Astrocyte (in vitro differentiated cells and primary cell): Measurements from ENCODE around the gene GPR15.

Experiments used
- EZH2 ChIP-seq: IDR thresholded peaks from 2 replicates; pipeline ENCODE4 v1.6.1; 2012; ENCODE audit warnings: mild to moderate bottlenecking, low read length, inconsistent platforms; ENCODE audit not compliant: insufficient read depth
- TF ChIP-seq, protein P1 (sequence below): IDR thresholded peaks from 2 replicates; pipeline ENCODE4 v1.5.1; 2011; ENCODE audit warnings: low read depth, mild to moderate bottlenecking, inconsistent platforms, low read length, moderate library complexity; ENCODE audit not compliant: insufficient read depth

DNA sequence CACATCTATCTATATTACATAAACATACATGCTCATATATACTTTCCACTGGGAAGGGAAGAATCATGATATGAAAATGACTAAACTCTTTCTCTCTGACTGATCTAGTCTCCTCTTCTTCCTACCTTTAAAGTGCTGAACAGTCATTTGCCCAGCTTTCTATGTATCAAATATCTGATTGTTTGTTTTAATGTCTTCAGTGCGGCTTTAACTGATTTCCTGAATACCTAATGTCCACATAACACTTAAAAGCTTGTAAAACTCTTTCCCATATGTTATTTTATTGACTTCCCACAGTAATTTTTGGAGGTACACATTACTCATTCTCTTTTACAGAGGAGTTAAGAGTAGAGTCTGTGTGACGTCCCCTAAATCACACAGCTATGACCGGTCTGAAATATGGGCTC is 33.5 kb downstream of the GPR15 start:
- TF ChIP-seq, protein P1, sequence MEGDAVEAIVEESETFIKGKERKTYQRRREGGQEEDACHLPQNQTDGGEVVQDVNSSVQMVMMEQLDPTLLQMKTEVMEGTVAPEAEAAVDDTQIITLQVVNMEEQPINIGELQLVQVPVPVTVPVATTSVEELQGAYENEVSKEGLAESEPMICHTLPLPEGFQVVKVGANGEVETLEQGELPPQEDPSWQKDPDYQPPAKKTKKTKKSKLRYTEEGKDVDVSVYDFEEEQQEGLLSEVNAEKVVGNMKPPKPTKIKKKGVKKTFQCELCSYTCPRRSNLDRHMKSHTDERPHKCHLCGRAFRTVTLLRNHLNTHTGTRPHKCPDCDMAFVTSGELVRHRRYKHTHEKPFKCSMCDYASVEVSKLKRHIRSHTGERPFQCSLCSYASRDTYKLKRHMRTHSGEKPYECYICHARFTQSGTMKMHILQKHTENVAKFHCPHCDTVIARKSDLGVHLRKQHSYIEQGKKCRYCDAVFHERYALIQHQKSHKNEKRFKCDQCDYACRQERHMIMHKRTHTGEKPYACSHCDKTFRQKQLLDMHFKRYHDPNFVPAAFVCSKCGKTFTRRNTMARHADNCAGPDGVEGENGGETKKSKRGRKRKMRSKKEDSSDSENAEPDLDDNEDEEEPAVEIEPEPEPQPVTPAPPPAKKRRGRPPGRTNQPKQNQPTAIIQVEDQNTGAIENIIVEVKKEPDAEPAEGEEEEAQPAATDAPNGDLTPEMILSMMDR: no peak
- no peak for TF ChIP-seq EZH2
